ENCODE measurements around the gene AMOTL1.

DNA sequence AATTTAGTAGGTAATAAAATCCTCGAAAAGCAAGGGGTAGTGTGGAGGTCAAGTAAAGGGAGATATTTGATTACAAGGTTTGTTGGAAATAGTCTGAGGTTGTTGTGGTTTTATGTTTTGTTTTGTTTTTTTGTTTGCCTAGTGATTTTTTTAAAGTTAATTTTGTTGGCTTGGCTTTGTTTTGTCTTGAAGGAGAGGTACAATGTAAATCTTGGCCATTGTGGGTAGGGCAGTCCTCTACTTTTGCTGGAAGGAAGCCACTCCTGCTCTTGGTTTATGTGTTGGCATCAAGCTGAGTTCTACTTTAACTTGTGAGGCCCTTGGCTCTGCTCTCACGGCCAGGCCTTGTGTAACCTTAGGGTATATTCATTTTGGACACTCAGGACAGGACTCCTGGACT lies 3.2 kb downstream of the AMOTL1 start:
- TF ChIP-seq EZH2phosphoT487 (IDR thresholded peaks at IDR 0.05; ENCODE audit: borderline replicate concordance, low read length): no peak
- TF ChIP-seq EZH2 (IDR thresholded peaks at IDR 0.05; ENCODE audit: low read length, unreplicated experiment): no peak
